GM21360 (cell line): ENCODE data around the gene NR4A3.

ENCODE experiments used
- ATAC-seq: cut with Tn5 transposase; IDR thresholded peaks from one replicate; pipeline ENCODE4 v1.9.1; 2021; ENCODE audit warnings: mild to moderate bottlenecking, moderate library complexity; ENCODE audit not compliant: unreplicated experiment

Gene NR4A3

GRCh38 chr9:99813739-99814138, 7.9 kb upstream of the NR4A3 start:
- ATAC-seq = no peak

DNA sequence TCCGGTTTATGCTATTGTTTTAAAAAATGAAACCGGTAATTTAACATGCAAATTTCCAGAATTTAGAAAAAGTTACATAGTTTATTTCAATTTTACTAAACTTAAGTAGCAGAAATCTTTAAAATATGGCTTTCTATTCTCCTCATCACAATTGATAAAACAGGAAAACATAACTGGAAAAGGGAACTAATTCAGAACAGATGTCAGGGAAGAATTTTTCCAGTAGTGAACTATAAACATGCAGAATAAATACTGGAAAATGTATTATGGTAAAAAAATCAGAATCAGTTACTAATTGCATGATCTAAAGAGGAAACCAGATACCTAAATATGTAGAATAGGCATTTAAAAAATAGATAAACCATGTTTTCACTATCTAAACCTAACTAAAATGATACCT, 7.3 kb upstream of the NR4A3 start:
- no peak for ATAC-seq

- ATAC-seq = no peak
These were observed 5.3 kb upstream of the NR4A3 start for GRCh38 chr9:99816392-99816791.

GRCh38 chr9:99818500-99818899, 3.2 kb upstream of the NR4A3 start:
- ATAC-seq = no peak

DNA sequence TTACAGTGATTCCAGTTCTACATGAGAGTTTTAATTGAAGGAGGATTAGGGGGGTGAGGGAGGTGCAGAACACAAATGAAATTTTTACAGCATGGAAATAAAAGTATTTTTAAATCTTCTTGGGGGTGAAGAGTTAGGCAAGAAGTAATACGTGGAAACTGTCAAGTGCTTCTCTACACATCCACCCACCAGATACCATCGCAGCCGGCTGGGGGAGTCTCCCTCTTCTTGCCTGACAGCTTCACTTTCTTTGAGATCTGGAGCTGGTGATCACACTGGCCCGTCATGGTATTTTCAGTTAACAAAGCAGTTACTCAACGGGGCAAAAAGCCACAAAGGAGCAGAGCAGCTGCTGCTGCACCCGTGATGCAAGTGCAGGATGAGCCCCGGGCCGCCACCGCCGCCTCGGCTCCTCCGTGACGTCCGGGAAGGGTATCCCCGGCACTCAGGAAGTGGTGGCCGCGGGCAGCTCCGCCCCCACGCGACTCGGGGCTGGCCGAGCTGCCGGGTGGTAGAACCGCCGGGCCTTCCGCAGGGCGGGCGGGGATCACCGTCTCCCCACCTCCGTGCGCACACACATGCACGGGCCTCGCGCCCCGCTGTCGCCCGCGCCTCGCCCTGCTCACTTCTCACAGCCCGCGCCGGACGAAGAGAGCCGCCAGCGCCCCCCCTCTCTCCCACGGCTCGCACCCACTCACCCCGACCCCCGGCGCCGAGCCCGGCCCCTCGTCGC, 2.4 kb upstream of the NR4A3 start:
- peak; percentile 42 for ATAC-seq

DNA sequence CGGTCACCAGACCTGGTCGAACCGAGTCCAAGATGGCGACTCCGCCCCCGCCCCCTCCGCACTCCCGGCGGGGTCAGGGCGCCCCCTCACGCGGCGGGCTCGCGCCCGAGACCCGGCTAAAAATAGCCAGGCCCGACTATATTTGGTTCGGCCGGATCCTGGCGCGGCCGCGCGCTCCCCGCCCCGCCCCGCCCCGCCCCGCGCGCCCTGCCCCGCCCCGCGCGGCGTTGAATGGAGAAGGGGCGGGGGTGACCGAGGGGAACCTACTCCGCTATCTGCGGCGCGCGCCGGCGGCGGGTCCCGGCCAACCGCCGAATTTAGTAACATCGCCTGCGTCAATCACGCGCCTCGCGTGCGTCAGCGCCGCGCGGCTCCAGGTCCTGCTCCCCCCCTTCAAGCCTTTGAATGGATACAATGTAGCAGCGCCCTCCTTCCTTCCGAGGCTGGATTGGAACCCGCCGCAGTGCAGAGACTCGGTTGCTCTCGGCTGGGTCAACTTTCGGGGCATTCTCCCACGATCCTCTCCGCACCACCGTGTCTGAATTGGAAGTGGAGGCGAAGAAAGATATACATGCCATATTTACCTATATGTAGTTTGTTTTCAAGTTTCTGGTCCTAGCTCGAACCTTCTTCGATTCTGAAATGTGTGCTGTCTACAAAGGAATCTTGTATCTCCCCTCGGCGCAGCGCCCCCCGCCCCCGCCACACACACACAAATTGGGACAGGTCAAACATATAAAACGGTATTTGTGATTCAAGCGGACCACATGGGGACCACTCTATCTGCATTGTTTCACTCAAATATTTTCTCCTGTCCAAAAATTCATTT, 1.6 kb upstream of the NR4A3 start:
- peak; percentile 34 for ATAC-seq

DNA sequence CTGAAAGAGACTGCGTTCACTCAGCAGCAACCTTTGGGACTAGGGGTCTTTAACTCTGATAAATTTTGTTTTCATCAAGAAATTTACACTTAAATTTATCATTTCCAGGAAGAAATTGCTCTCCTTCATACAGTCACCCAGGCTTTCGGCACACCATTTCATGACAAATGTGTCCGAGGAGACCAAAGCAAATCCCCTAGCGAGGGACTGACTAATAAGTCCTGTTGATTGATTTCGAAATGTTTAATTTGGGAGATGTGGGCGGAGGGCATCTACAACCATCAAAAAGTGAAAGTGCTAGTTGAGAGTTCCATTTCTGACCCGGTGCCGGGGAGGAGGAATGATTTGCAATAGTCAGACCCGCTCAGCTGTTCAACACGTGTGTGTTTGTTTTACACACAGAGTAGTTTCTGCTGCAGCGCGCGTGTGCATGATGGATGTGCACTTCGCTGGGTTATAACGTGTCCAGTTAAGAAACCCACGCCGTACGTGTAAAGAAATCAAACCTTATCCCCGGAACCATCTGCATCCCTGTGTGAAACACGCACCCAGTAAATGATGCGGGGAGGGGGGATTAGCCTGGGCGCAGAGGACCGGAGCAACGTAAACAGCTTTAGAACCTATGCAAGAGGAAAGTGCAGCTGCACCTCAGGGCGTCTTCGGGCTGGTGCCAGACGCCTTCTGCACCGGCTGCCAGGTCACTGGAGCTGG, 845 bp upstream of the NR4A3 start:
- no peak for ATAC-seq

GRCh38 chr9:99822109-99822805, 572 bp downstream of the NR4A3 start:
- ATAC-seq = no peak

DNA sequence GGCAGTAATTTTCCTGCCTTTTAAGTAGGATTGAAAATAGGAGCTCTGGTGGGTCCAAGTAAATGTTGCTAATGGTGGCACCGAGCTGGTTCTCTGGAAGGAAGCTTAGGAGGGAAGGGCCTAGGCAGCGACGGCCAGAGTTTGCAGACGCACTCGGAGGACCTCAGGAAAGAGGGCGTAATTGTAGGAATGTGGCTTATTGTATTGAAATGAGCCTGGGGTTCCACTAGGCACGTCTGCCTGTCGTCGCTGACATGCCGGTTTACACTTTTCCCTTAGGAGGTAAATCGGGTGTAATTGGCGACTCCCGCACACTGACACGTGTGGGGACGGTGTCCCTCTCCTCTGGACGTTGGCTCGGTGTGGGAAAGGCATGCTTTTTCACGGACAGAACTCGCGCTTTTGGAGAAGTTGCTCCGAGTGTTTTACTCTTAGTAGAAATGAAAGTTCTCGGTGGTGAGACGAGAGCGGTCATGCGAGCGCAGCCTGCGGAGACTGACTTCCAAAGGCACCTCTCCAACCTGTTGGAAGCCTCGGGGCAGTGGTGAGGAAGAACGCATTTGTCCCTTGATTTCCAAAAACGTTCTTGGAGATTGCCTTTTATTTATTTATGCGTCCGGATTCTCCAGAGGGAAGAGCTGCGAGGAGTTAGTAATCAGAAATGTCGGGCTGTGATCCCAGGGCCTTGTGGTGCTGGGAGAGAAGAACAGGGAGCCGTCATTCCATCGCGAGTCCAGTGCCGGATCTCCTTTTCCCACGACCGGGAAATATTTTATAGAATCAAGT, 1.3 kb downstream of the NR4A3 start:
- no peak for ATAC-seq

GRCh38 chr9:99823681-99824377, 2.1 kb downstream of the NR4A3 start:
- ATAC-seq = no peak

DNA sequence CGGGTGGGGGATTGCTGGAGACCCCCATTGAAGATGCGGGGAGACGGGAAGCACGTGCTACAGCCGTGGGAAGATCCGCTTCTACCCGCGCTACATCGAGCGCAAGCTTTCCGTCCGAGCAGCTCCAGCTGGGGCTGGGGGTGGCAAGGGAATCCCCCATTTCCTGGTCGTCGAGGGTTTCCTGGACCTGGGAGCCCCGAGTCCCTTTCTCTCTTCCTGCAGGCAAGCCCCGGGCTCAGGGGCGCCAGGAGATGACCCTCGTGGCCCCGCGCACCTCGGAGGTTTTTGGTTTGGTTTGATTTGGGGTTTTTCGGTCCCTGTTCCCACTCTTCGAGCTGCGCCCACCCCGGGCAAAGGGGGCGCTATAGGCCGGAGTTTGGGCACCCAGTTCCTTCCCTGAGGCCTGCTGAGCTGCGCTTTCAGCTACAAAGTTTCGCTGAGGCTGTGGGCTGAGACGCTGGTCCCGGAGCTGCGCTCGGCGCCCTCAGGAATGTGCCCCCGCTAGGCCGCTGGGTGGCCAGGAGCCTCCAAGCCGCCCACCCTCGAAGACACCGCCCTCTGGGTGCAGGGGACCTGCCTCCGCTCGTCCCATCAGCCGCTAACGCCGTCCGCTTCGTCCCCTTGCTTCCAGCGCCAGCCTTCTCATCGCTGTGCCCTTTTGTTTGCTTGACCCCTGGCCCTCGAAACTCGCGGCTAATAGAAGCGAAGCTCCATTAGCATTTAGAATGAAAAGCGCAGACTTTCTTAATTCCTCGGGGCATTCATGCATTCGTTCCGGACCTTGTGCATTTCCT, 2.9 kb downstream of the NR4A3 start:
- no peak for ATAC-seq

GRCh38 chr9:99825172-99826046, 3.7 kb downstream of the NR4A3 start:
- no peak for ATAC-seq

DNA sequence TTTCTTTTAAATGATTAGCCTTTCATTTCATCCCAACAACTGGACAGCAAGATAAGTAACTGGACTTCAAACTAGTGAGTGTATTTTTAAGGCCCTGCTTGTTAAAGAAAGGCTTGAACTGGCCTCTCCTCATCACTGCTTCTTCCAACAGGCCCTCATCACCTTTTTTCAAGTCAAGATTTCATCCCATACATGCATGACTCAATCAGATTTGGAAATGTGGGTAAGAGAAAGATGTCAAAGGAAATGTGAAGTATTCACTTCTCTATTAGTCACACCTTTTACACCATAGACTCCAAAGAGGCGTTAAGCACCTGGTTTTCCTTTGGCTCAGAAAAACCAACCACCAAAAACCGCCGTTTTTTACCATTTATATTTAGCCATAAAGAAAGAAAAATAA, 4.9 kb downstream of the NR4A3 start:
- no peak for ATAC-seq

- ATAC-seq = no peak
These were observed 5.6 kb downstream of the NR4A3 start for GRCh38 chr9:99827244-99827643.

DNA sequence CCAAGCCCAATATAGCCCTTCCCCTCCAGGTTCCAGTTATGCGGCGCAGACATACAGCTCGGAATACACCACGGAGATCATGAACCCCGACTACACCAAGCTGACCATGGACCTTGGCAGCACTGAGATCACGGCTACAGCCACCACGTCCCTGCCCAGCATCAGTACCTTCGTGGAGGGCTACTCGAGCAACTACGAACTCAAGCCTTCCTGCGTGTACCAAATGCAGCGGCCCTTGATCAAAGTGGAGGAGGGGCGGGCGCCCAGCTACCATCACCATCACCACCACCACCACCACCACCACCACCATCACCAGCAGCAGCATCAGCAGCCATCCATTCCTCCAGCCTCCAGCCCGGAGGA, 6.3 kb downstream of the NR4A3 start:
- no peak for ATAC-seq

DNA sequence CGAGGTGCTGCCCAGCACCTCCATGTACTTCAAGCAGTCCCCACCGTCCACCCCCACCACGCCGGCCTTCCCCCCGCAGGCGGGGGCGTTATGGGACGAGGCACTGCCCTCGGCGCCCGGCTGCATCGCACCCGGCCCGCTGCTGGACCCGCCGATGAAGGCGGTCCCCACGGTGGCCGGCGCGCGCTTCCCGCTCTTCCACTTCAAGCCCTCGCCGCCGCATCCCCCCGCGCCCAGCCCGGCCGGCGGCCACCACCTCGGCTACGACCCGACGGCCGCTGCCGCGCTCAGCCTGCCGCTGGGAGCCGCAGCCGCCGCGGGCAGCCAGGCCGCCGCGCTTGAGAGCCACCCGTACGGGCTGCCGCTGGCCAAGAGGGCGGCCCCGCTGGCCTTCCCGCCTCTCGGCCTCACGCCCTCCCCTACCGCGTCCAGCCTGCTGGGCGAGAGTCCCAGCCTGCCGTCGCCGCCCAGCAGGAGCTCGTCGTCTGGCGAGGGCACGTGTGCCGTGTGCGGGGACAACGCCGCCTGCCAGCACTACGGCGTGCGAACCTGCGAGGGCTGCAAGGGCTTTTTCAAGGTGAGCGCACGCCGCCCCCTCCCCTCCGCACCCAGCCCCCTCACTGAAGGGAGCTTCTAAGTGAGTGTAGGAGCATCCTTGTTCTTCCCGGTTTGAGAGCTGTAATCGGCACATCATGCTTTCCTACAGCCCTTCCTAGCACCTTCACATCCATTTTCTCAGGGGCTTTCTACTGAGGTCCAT, 6.9 kb downstream of the NR4A3 start:
- ATAC-seq = no peak

DNA sequence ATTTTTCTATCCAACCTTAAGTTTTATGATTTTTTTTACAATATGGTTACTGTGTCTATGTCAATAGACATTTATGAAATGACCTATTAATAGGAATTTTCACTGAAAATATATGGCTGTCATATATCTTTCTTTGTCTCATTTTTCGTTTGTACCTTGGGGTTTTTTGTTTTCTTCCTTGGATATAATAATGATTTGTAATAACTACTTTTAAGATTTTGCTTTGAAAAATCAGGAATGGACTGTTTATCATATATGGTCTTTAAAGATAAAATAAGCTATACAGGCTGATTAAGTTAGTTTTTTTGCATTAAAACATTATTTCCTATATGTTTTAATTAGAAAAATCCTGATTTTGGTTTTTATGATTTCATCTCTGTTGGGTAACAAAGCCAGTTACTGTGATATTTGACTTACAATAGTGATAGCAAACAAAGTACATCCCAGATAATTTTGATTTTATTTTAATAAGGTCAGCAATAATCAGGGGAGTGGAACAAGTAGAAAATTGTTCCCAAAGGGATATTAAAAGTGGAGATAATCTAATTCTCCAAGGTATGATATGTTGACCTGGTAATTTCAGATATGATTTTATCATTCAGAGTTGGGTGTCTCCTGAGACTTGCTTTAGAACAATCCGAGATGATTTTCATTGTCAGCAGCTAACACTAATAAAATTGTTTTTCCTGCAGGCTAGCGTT, 10.3 kb downstream of the NR4A3 start:
- ATAC-seq = no peak
